Measurements from ENCODE around the gene CPNE4. TPM values are rescaled to one million over a fixed set of nuclear protein-coding genes. Genes with fewer than 3 reads are reported as not detected.

CPNE4 gene
- total RNA-seq, 4 donors from 2014 or later, result not detected

GRCh38 chr3:131704098-131704497 lies 330.7 kb downstream of the CPNE4 start:
- no peaks in the 10 kb centered on the region for H3K36me3 ChIP-seq
- no peaks in the 10 kb centered on the region for H3K9me3 ChIP-seq
- intact Hi-C loops (cut with DNase I; ENCODE audit: low total_unique reads) (no loop called here), in situ Hi-C loops (cut with MboI; ENCODE audit: low sequenced_read_pairs in 4 of 4) (no loop called here)
- no peaks in the 10 kb centered on the region for H3K27me3 ChIP-seq
- no peak overlapping the region for H3K4me3 ChIP-seq
- no peaks in the 10 kb centered on the region for H3K4me1 ChIP-seq
- TF ChIP-seq CTCF (IDR thresholded peaks at IDR 0.05 in 4 of 5, conservative IDR thresholded peaks at IDR 0.05 in 1 of 5) (no peak), POLR2A (IDR thresholded peaks at IDR 0.05) (no peak)
- no peak for DNase-seq
- ATAC-seq, result no peak
- H3K27ac ChIP-seq, result no peak overlapping the region

- in situ Hi-C loops (cut with MboI; ENCODE audit: low sequenced_read_pairs in 4 of 4), result no loop called here
- Histone ChIP-seq H3K27ac (no peak overlapping the region), H3K4me3 (no peak overlapping the region)
These were observed 332.7 kb downstream of the CPNE4 start for GRCh38 chr3:131702146-131702545.

GRCh38 chr3:131701153-131701770 lies 333.6 kb downstream of the CPNE4 start:
- H3K4me3 ChIP-seq, result no peak overlapping the region
- H3K27ac ChIP-seq, result no peak overlapping the region
- H3K9me3 ChIP-seq, result no peaks in the 10 kb centered on the region
- no peaks in the 10 kb centered on the region for H3K27me3 ChIP-seq
- no peaks in the 10 kb centered on the region for H3K4me1 ChIP-seq
- DNase-seq (no peak), ATAC-seq (no peak)
- intact Hi-C loops (cut with DNase I; ENCODE audit: low total_unique reads), result no loop called here
- in situ Hi-C loops (cut with MboI; ENCODE audit: low sequenced_read_pairs in 4 of 4), result no loop called here
- TF ChIP-seq CTCF (IDR thresholded peaks at IDR 0.05 in 4 of 5, conservative IDR thresholded peaks at IDR 0.05 in 1 of 5) (no peak), POLR2A (IDR thresholded peaks at IDR 0.05) (no peak)
- H3K36me3 ChIP-seq, result no peaks in the 10 kb centered on the region

More at GRCh38 chr3:131702146-131702545, 332.7 kb downstream of the CPNE4 start:
- DNase-seq (no peak), ATAC-seq (no peak)
- H3K4me1 ChIP-seq, result no peaks in the 10 kb centered on the region
- H3K9me3 ChIP-seq, result no peaks in the 10 kb centered on the region
- no peaks in the 10 kb centered on the region for H3K27me3 ChIP-seq
- H3K36me3 ChIP-seq, result no peaks in the 10 kb centered on the region
- TF ChIP-seq POLR2A (IDR thresholded peaks at IDR 0.05) (no peak), CTCF (IDR thresholded peaks at IDR 0.05 in 4 of 5, conservative IDR thresholded peaks at IDR 0.05 in 1 of 5) (no peak)
- intact Hi-C loops (cut with DNase I; ENCODE audit: low total_unique reads), result no loop called here

- in situ Hi-C loops (cut with MboI; ENCODE audit: low sequenced_read_pairs in 4 of 4), result no loop called here
- TF ChIP-seq CTCF (IDR thresholded peaks at IDR 0.05 in 4 of 5, conservative IDR thresholded peaks at IDR 0.05 in 1 of 5), result no peak
- TF ChIP-seq POLR2A (IDR thresholded peaks at IDR 0.05), result no peak
- DNase-seq, result no peak
- Histone ChIP-seq H3K4me3 (no peak overlapping the region), H3K36me3 (no peaks in the 10 kb centered on the region), H3K4me1 (no peaks in the 10 kb centered on the region), H3K27ac (no peak overlapping the region), H3K9me3 (no peaks in the 10 kb centered on the region), H3K27me3 (no peaks in the 10 kb centered on the region)
- intact Hi-C loops (cut with DNase I; ENCODE audit: low total_unique reads), result no loop called here
- no peak for ATAC-seq
These were observed 335.8 kb downstream of the CPNE4 start for GRCh38 chr3:131699001-131699400.

GRCh38 chr3:131694376-131694775 lies 340.4 kb downstream of the CPNE4 start:
- DNase-seq, result no peak
- Histone ChIP-seq H3K27me3 (no peaks in the 10 kb centered on the region), H3K4me3 (no peak overlapping the region), H3K36me3 (no peaks in the 10 kb centered on the region), H3K9me3 (no peaks in the 10 kb centered on the region), H3K27ac (no peak overlapping the region), H3K4me1 (no peaks in the 10 kb centered on the region)
- TF ChIP-seq POLR2A (IDR thresholded peaks at IDR 0.05) (no peak), CTCF (IDR thresholded peaks at IDR 0.05 in 4 of 5, conservative IDR thresholded peaks at IDR 0.05 in 1 of 5) (no peak)
- intact Hi-C loops (cut with DNase I; ENCODE audit: low total_unique reads) (no loop called here), in situ Hi-C loops (cut with MboI; ENCODE audit: low sequenced_read_pairs in 4 of 4) (no loop called here)
- ATAC-seq, result no peak
